Sigmoid colon (tissue), 4 donors: ENCODE data around the gene PLCB2.

Source experiments
- CTCF ChIP-seq, 4 experiments: fragments of 450-650 bp in 3 of 4; fragments of 200-600 bp in 1 of 4; IDR thresholded peaks; one replicate each; pipeline ENCODE4 v1.5.1; 2016 to 2019; ENCODE audit warnings: antibody characterized with exemption in 4 of 4, mild to moderate bottlenecking in 3 of 4, moderate library complexity in 2 of 4
- POLR2AphosphoS5 ChIP-seq, 4 donors: sonication (generic); formaldehyde crosslinking; IDR thresholded peaks; one replicate each; pipeline ENCODE4 v1.6.1; 2017; ENCODE audit warnings: antibody characterized with exemption in 4 of 4

- TF ChIP-seq CTCF (IDR thresholded peaks at IDR 0.05) (no peak), POLR2AphosphoS5 (IDR thresholded peaks at IDR 0.05) (no peak)
Observed at GRCh38 chr15:40312370-40313158, 4.8 kb upstream of the PLCB2 start.
